Right cardiac atrium (tissue), 5 donors: Measurements from ENCODE around the gene TNNC1. TPM values are rescaled to one million over a fixed set of nuclear protein-coding genes. Genes with fewer than 3 reads are reported as not detected.

Experiments
- ATAC-seq, 2 donors: fragments of 200-7000 bp; cut with Tn5 transposase; one replicate each; pipeline versions ENCODE4 v1.8.0 to v1.9.1; 2020; ENCODE audit warnings: moderate library complexity in 2 of 2, mild to moderate bottlenecking in 1 of 2
- DNase-seq, 3 donors: peaks; one replicate each; pipeline ENCODE4 v3.0.0-alpha.2; 2020
- H3K27ac ChIP-seq: one replicate; pipeline ENCODE4 v1.5.1; 2013; ENCODE audit warnings: mild to moderate bottlenecking, low read length, control low read depth, moderate library complexity
- H3K27me3 ChIP-seq: one replicate; pipeline ENCODE4 v1.6.1; 2013; ENCODE audit not compliant: control insufficient read depth, insufficient read depth
- H3K4me1 ChIP-seq: one replicate; pipeline ENCODE4 v1.6.1; 2013; ENCODE audit warnings: low read length; ENCODE audit not compliant: control insufficient read depth, insufficient read depth
- H3K4me3 ChIP-seq: one replicate; pipeline ENCODE4 v1.5.1; 2013; ENCODE audit warnings: low read length, control low read depth
- H3K9me3 ChIP-seq: one replicate; pipeline ENCODE4 v1.6.1; 2013; ENCODE audit warnings: low read length; ENCODE audit not compliant: control insufficient read depth
- WGBS: extraction: QIAGEN DNeasy Blood & Tissue Kit; methylation state at CpG from one replicate; pipeline ENCODE4 v1.1.7; 2013; 5-methylcytosine and 5-hydroxymethylcytosine counted together
- intact Hi-C, 4 donors: fragments of 100-400 bp; cut with DNase I; formaldehyde crosslinking; loops; one replicate each; pipeline versions ENCODE4 v1.11.0 to v1.14.0; 2022 to 2023
- polyA plus RNA-seq: library from polyadenylated mRNA; stranded (reverse); fragments of 200-250 nt; gene quantifications from one replicate; pipeline ENCODE4 v1.2.3, GENCODE V29; 2013
- total RNA-seq, 4 donors: library from RNA; stranded (reverse); fragmentation: NEBNext Ultra II Directional; extraction: Animal tissue kit (Norgen Biotek cat#: 25700); gene quantifications; one replicate each; pipeline ENCODE4 v1.2.1, GENCODE V29; 2021
- donor health status: healthy with polysubstance abuse.
- donor health status: DM: no; HTN: yes; CAD: no.
- donor health status: DM: no; HTN: no; CAD: no.
- donor health status: DM: no; HTN: yes; CAD: no; lungs with severe emphysema.
- donor health status: DM: yes; HTN: yes; CAD: no.

TNNC1 gene
- total and polyA plus RNA-seq, 5 donors, result 2,349 to 6,305 (median 3,111) TPM

DNA sequence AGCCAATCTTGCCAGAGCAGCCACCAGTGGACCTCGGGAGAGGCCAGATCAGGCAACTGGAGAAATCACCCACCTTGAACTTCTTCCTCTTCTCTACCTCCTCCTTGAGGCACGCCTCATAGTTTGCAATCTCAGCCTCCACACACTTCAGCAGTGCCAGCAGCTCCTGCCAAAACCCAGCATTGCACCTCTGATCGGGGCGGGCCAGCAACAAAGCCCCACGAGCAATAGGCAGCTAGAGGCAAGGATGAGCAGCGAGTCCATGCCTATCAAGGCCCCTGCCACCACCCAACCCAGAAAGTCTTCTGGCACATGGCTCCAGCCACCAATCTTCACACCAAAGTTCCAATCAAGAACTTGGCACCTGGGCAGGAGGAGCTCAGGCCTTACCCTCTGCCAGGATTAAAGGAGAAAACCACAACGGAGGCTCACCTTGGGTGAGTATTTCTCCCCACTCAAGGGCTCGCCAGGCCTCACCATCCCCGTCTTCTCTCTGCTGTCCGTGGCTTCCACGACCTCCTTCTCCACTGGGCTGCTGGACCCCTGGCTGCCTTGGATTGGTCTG lies 51.1 kb downstream of the TNNC1 start:
- no peaks in the 10 kb centered on the region for H3K9me3 ChIP-seq
- intact Hi-C loops, result no loop called here
- WGBS, result 92% methylated on average over 11 of the region's 11 CpGs
- H3K27ac ChIP-seq, result no peak overlapping the region
- DNase-seq (peak in 2 of 3 donors; percentile 6 to 18), ATAC-seq (no peak)
- no peak overlapping the region for H3K4me3 ChIP-seq
- no peaks in the 10 kb centered on the region for H3K4me1 ChIP-seq
- no peaks in the 10 kb centered on the region for H3K27me3 ChIP-seq

GRCh38 chr3:52402101-52402521 lies 51.7 kb downstream of the TNNC1 start:
- Histone ChIP-seq H3K27ac (no peak overlapping the region), H3K9me3 (no peaks in the 10 kb centered on the region), H3K4me3 (no peak overlapping the region), H3K4me1 (no peaks in the 10 kb centered on the region), H3K27me3 (no peaks in the 10 kb centered on the region)
- DNase-seq (peak in 2 of 3 donors; percentile 43 to 51), ATAC-seq (no peak)
- WGBS, result 91% methylated on average over 16 of the region's 16 CpGs
- intact Hi-C loops, result no loop called here

- Histone ChIP-seq H3K9me3 (no peaks in the 10 kb centered on the region), H3K4me3 (no peak overlapping the region), H3K27me3 (no peaks in the 10 kb centered on the region), H3K4me1 (no peaks in the 10 kb centered on the region), H3K27ac (no peak overlapping the region)
- 97% methylated on average over 1 of the region's 1 CpG for WGBS
- ATAC-seq, result no peak
- intact Hi-C loops, result no loop called here
- DNase-seq, result peak; percentile 2 to 33 (median 13)
Observed at GRCh38 chr3:52401551-52401950, 52.3 kb downstream of the TNNC1 start.

Other genes starting within 250 kb of the TNNC1 start
- under 1 TPM; 0.09 to 0.24 (median 0.20) TPM for gene TLR9, start 228.4 kb downstream of the TNNC1 start, total RNA-seq
- 0.05 TPM for gene TLR9, start 228.4 kb downstream of the TNNC1 start, polyA plus RNA-seq
- gene TWF2, start 214.9 kb downstream of the TNNC1 start, total RNA-seq, result 10 to 100 TPM; 32.0 to 70.0 (median 45.0) TPM
- gene TWF2, start 214.9 kb downstream of the TNNC1 start, polyA plus RNA-seq, result 56.5 TPM
- 10 to 100 TPM; 11.3 to 16.3 (median 14.7) TPM for gene PPM1M, start 208.3 kb downstream of the TNNC1 start, total RNA-seq
- gene PPM1M, start 208.3 kb downstream of the TNNC1 start, polyA plus RNA-seq, result 9.5 TPM
- 10 to 100 TPM; 61.0 to 65.5 (median 63.2) TPM for gene WDR82, start 175.4 kb downstream of the TNNC1 start, total RNA-seq
- 36.9 TPM for gene WDR82, start 175.4 kb downstream of the TNNC1 start, polyA plus RNA-seq
- 1 to 10 TPM; 4.2 to 7.5 (median 6.3) TPM for gene GLYCTK, start 166.2 kb downstream of the TNNC1 start, total RNA-seq
- 8.1 TPM for gene GLYCTK, start 166.2 kb downstream of the TNNC1 start, polyA plus RNA-seq
- 1 to 10 TPM; 3.0 to 4.0 (median 3.7) TPM for gene DNAH1, start 137.7 kb downstream of the TNNC1 start, total RNA-seq
- 2.6 TPM for gene DNAH1, start 137.7 kb downstream of the TNNC1 start, polyA plus RNA-seq
- 10 to 100 TPM; 48.4 to 59.1 (median 55.9) TPM for gene BAP1, start 44.0 kb downstream of the TNNC1 start, total RNA-seq
- 43.0 TPM for gene BAP1, start 44.0 kb downstream of the TNNC1 start, polyA plus RNA-seq
- 10 to 100 TPM; 15.9 to 28.5 (median 18.3) TPM for gene PHF7, start 43.4 kb downstream of the TNNC1 start, total RNA-seq
- 10.9 TPM for gene PHF7, start 43.4 kb downstream of the TNNC1 start, polyA plus RNA-seq
- 10 to 100 TPM in 1 of 4 donors, 1 to 10 TPM in 3; 4.7 to 13.1 (median 8.3) TPM for gene SEMA3G, start 8.9 kb downstream of the TNNC1 start, total RNA-seq
- 11.2 TPM for gene SEMA3G, start 8.9 kb downstream of the TNNC1 start, polyA plus RNA-seq
- gene NISCH, start 1.6 kb upstream of the TNNC1 start, total RNA-seq, result 10 to 100 TPM; 48.6 to 59.2 (median 53.0) TPM
- gene NISCH, start 1.6 kb upstream of the TNNC1 start, polyA plus RNA-seq, result 31.2 TPM
- 100 to 1,000 TPM in 2 of 4 donors, 10 to 100 TPM in 2; 91.9 to 159 (median 101) TPM for gene STAB1, start 41.3 kb upstream of the TNNC1 start, total RNA-seq
- 69.5 TPM for gene STAB1, start 41.3 kb upstream of the TNNC1 start, polyA plus RNA-seq
- gene NT5DC2, start 79.8 kb upstream of the TNNC1 start, total RNA-seq, result 100 to 1,000 TPM; 123 to 223 (median 154) TPM
- 322 TPM for gene NT5DC2, start 79.8 kb upstream of the TNNC1 start, polyA plus RNA-seq
- gene UQCC5, start 82.6 kb upstream of the TNNC1 start, total RNA-seq, result 10 to 100 TPM; 52.4 to 64.2 (median 62.4) TPM
- 97.3 TPM for gene UQCC5, start 82.6 kb upstream of the TNNC1 start, polyA plus RNA-seq
- gene PBRM1, start 231.9 kb upstream of the TNNC1 start, total RNA-seq, result 10 to 100 TPM; 51.4 to 56.8 (median 55.6) TPM
- 10.0 TPM for gene PBRM1, start 231.9 kb upstream of the TNNC1 start, polyA plus RNA-seq
- gene GNL3, start 232.0 kb upstream of the TNNC1 start, total RNA-seq, result 10 to 100 TPM; 25.2 to 43.9 (median 29.1) TPM
- gene GNL3, start 232.0 kb upstream of the TNNC1 start, polyA plus RNA-seq, result 27.7 TPM